Fibroblast of the conjunctiva (primary cell): ENCODE measurements around the gene A2ML1.
"Not testable (repeated sequence)": the region's sequence is repeated elsewhere in the genome, so short reads cannot be mapped to it uniquely, and the experiment has no call there.

Source experiments
- DNase-seq: peaks from one replicate; pipeline ENCODE4 v3.0.0-alpha.2; 2010; ENCODE audit warnings: low read depth

Gene A2ML1

GRCh38 chr12:8817856-8818255 lies 4.6 kb upstream of the A2ML1 start:
- DNase-seq: no peak

- no peak for DNase-seq
Measured at GRCh38 chr12:8818526-8818925, 3.9 kb upstream of the A2ML1 start.

GRCh38 chr12:8819666-8819980 lies 2.8 kb upstream of the A2ML1 start:
- DNase-seq: no peak

GRCh38 chr12:8820676-8821407 lies 1.6 kb upstream of the A2ML1 start:
- not testable (repeated sequence) for DNase-seq

- DNase-seq: no peak
Measured at GRCh38 chr12:8821591-8821990, 830 bp upstream of the A2ML1 start.

GRCh38 chr12:8823565-8824300 lies 1.3 kb downstream of the A2ML1 start:
- no peak for DNase-seq

- DNase-seq: no peak
Measured at GRCh38 chr12:8827551-8828256, 5.3 kb downstream of the A2ML1 start.

GRCh38 chr12:8828257-8829124 lies 6.1 kb downstream of the A2ML1 start:
- DNase-seq: no peak

GRCh38 chr12:8829125-8829518 lies 6.7 kb downstream of the A2ML1 start:
- no peak for DNase-seq

GRCh38 chr12:8829621-8830020 lies 7.2 kb downstream of the A2ML1 start:
- DNase-seq: no peak

- DNase-seq: no peak
Measured at GRCh38 chr12:8831116-8831515, 8.7 kb downstream of the A2ML1 start.

GRCh38 chr12:8832500-8832899 lies 10.1 kb downstream of the A2ML1 start:
- no peak for DNase-seq

- no peak for DNase-seq
Measured at GRCh38 chr12:8834230-8834629, 11.8 kb downstream of the A2ML1 start.

GRCh38 chr12:8837291-8837690 lies 14.9 kb downstream of the A2ML1 start:
- no peak for DNase-seq

GRCh38 chr12:8840321-8840720 lies 17.9 kb downstream of the A2ML1 start:
- no peak for DNase-seq

GRCh38 chr12:8840938-8841633 lies 18.7 kb downstream of the A2ML1 start:
- no peak for DNase-seq

GRCh38 chr12:8841778-8842177 lies 19.4 kb downstream of the A2ML1 start:
- DNase-seq: no peak

GRCh38 chr12:8844665-8845064 lies 22.2 kb downstream of the A2ML1 start:
- DNase-seq: no peak

GRCh38 chr12:8846305-8846704 lies 23.9 kb downstream of the A2ML1 start:
- no peak for DNase-seq

- DNase-seq: no peak
Measured at GRCh38 chr12:8847435-8847834, 25.0 kb downstream of the A2ML1 start.

- no peak for DNase-seq
Measured at GRCh38 chr12:8849876-8850275, 27.5 kb downstream of the A2ML1 start.

GRCh38 chr12:8852119-8852518 lies 29.7 kb downstream of the A2ML1 start:
- no peak for DNase-seq
